Measurements from ENCODE around the gene GPR137.
"Not testable (repeated sequence)": the region's sequence is repeated elsewhere in the genome, so short reads cannot be mapped to it uniquely, and the experiment has no call there.

The GPR137 gene

GRCh38 chr11:64306876-64307622 lies 21.4 kb downstream of the GPR137 start:
- DNase-seq (ENCODE audit: extremely low spot score): no peak
- ChIA-PET POLR2A (interaction anchor here (1.0 kb wide), 1 partner anchor 10 kb away, joined by 3 read pairs; the partner anchor contains the start of gene TRMT112), CTCF (interaction anchor here (1.1 to 2.6 kb wide), 5 partner anchors 10 to 103 kb away, joined by 3 to 11 read pairs (median 3); partner anchors contain the start of genes PLCB3, PRDX5 and TRMT112)
- TF ChIP-seq, protein P1, sequence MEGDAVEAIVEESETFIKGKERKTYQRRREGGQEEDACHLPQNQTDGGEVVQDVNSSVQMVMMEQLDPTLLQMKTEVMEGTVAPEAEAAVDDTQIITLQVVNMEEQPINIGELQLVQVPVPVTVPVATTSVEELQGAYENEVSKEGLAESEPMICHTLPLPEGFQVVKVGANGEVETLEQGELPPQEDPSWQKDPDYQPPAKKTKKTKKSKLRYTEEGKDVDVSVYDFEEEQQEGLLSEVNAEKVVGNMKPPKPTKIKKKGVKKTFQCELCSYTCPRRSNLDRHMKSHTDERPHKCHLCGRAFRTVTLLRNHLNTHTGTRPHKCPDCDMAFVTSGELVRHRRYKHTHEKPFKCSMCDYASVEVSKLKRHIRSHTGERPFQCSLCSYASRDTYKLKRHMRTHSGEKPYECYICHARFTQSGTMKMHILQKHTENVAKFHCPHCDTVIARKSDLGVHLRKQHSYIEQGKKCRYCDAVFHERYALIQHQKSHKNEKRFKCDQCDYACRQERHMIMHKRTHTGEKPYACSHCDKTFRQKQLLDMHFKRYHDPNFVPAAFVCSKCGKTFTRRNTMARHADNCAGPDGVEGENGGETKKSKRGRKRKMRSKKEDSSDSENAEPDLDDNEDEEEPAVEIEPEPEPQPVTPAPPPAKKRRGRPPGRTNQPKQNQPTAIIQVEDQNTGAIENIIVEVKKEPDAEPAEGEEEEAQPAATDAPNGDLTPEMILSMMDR (IDR thresholded peaks at IDR 0.05; ENCODE audit: control extremely low read depth, extremely low read depth, low read depth, missing control alignments): no peak

GRCh38 chr11:64307795-64308194 lies 22.1 kb downstream of the GPR137 start:
- POLR2A ChIA-PET: interaction anchor here (1.0 kb wide), 1 partner anchor 10 kb away, joined by 3 read pairs; the partner anchor contains the start of gene TRMT112
- not testable (repeated sequence) for DNase-seq (ENCODE audit: extremely low spot score)
- CTCF ChIA-PET: interaction anchor here (1.1 to 2.6 kb wide), 4 partner anchors 9 to 104 kb away, joined by 3 to 11 read pairs (median 3); partner anchors contain the start of genes PLCB3, PRDX5 and TRMT112

DNA sequence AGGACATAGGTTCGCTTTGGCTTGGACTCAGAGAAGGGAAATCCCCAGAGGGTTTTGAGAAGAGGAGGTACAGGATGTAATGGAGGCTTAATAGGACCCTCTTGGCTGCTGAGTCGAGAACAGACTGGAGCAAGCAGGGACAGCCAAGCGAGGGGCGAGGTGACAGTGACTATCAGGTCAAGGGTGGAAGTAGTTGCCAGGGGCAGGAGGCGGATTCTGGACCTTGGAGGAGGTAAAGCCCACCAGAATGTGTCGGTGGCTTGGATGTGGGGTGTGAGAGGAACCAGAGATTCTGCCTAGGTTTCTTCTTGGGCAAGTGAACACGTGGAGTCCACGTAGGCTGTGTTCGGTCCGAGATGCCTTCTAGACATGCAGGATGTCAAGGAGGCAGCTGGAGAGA lies 27.3 kb downstream of the GPR137 start:
- POLR2A ChIA-PET: interaction anchor here (0.9 kb wide), 2 partner anchors 42 to 72 kb away, joined by 3 to 8 read pairs; partner anchors contain the start of gene FKBP2
- CTCF ChIA-PET: interaction anchor here (1.0 to 2.7 kb wide), 5 partner anchors 9 to 44 kb away, joined by 3 to 16 read pairs (median 7); no protein-coding TSS in a partner anchor
- no peak for DNase-seq (ENCODE audit: extremely low spot score)
- TF ChIP-seq, protein P1 (IDR thresholded peaks at IDR 0.05; ENCODE audit: control extremely low read depth, extremely low read depth, low read depth, missing control alignments): no peak

DNA sequence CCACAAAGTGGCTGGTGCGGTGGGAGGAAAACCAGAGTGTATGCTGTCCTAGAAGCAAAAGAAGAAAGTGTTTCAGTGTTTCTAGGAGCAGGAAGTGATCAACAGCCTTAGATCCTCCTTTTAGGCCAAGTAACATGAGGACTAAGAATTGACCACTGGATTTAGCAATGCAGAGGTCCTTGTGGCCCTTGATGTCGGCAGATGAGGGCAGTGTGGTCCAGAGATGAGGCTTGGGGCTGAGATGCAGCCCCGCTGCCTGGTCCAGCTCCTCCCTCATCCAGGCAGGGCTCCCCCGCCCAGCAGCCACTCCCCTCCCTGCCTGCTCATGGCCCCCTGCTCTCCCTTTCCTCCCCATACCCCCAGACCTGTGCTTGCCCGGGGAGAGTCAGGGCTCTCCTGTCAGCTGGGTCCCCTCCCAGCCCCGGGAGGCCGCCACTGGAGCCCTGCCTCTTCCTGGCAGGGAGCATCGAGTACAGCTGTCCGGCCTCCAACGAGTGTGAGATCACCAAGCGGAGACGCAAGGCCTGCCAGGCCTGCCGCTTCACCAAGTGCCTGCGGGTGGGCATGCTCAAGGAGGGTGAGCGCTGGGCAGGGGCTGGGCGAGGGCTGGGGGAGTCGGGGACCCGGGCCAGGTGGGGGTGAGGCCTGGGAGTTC lies 28.0 kb downstream of the GPR137 start:
- CTCF ChIA-PET: interaction anchor here (1.0 to 2.7 kb wide), 4 partner anchors 9 to 44 kb away, joined by 3 to 16 read pairs (median 8); no protein-coding TSS in a partner anchor
- DNase-seq (ENCODE audit: extremely low spot score): no peak
- POLR2A ChIA-PET: interaction anchor here (0.9 kb wide), 2 partner anchors 41 to 72 kb away, joined by 3 to 8 read pairs; partner anchors contain the start of gene FKBP2
- TF ChIP-seq, protein P1 (IDR thresholded peaks at IDR 0.05; ENCODE audit: control extremely low read depth, extremely low read depth, low read depth, missing control alignments): no peak

- TF ChIP-seq, protein P1 (IDR thresholded peaks at IDR 0.05; ENCODE audit: control extremely low read depth, extremely low read depth, low read depth, missing control alignments): no peak
- DNase-seq (ENCODE audit: extremely low spot score): no peak
- CTCF ChIA-PET: interaction anchor here (0.9 to 4.1 kb wide), 3 partner anchors 10 to 63 kb away, joined by 3 to 28 read pairs (median 16); partner anchors contain the start of gene ESRRA
- POLR2A ChIA-PET: no interaction called here
Observed at GRCh38 chr11:64314146-64314804, 28.6 kb downstream of the GPR137 start.

DNA sequence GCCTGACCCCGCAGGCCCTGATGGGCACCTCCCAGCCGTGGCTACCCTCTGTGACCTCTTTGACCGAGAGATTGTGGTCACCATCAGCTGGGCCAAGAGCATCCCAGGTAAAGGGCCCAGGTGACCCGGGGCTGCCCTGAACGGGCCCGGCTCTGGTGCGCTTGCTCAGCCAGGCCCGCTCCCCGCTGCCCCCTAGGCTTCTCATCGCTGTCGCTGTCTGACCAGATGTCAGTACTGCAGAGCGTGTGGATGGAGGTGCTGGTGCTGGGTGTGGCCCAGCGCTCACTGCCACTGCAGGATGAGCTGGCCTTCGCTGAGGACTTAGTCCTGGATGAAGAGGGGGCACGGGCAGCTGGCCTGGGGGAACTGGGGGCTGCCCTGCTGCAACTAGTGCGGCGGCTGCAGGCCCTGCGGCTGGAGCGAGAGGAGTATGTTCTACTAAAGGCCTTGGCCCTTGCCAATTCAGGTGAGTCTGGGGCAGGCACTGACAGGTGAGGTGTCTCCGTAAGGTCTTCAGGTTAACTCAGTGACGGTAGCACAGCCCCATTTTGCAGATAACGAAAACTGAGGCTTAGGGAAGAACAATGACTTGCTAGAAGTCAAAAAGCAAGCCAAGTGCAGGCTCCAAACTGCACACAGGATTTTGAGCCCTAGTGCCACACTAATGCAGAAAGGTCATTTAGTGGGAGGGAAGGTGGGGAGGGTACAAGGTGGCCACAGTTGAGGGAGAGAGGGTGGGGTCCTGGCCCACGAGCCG lies 29.3 kb downstream of the GPR137 start:
- TF ChIP-seq, protein P1 (IDR thresholded peaks at IDR 0.05; ENCODE audit: control extremely low read depth, extremely low read depth, low read depth, missing control alignments): no peak
- DNase-seq (ENCODE audit: extremely low spot score): no peak
- CTCF ChIA-PET: interaction anchor here (0.9 to 4.1 kb wide), 2 partner anchors 11 to 64 kb away, joined by 3 to 28 read pairs; partner anchors contain the start of gene ESRRA
- POLR2A ChIA-PET: interaction anchor here (0.6 kb wide), 1 partner anchor 10 kb away, joined by 6 read pairs; no protein-coding TSS in a partner anchor

DNA sequence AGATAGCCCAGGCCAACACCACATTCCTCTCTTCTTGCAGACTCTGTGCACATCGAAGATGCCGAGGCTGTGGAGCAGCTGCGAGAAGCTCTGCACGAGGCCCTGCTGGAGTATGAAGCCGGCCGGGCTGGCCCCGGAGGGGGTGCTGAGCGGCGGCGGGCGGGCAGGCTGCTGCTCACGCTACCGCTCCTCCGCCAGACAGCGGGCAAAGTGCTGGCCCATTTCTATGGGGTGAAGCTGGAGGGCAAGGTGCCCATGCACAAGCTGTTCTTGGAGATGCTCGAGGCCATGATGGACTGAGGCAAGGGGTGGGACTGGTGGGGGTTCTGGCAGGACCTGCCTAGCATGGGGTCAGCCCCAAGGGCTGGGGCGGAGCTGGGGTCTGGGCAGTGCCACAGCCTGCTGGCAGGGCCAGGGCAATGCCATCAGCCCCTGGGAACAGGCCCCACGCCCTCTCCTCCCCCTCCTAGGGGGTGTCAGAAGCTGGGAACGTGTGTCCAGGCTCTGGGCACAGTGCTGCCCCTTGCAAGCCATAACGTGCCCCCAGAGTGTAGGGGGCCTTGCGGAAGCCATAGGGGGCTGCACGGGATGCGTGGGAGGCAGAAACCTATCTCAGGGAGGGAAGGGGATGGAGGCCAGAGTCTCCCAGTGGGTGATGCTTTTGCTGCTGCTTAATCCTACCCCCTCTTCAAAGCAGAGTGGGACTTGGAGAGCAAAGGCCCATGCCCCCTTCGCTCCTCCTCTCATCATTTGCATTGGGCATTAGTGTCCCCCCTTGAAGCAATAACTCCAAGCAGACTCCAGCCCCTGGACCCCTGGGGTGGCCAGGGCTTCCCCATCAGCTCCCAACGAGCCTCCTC lies 30.2 kb downstream of the GPR137 start:
- ChIA-PET CTCF (interaction anchor here (1.4 to 4.5 kb wide), 4 partner anchors 9 to 39 kb away, joined by 4 to 71 read pairs (median 20); partner anchors contain the start of gene ESRRA), POLR2A (interaction anchor here (0.6 kb wide), 1 partner anchor 9 kb away, joined by 6 read pairs; no protein-coding TSS in a partner anchor)
- DNase-seq (ENCODE audit: extremely low spot score): not testable (repeated sequence)
